Right lobe of liver (tissue), 4 donors: ENCODE data around the gene THOC7.

ENCODE experiments used
- CTCF ChIP-seq, 4 donors: fragments of 200-600 bp in 3 of 4; fragments of 450-650 bp in 1 of 4; IDR thresholded peaks; one replicate each; pipeline versions ENCODE4 v1.5.1 to v1.8.0; 2016 to 2022; ENCODE audit warnings: antibody characterized with exemption in 4 of 4, mild to moderate bottlenecking in 2 of 4
- POLR2A ChIP-seq: fragments of 450-650 bp; IDR thresholded peaks from one replicate; pipeline ENCODE4 v1.6.1; 2017; ENCODE audit warnings: antibody characterized with exemption, mild to moderate bottlenecking
- donor health status: DM: no; HTN: no; CAD: no.
- donor health status: DM: no; HTN: no; CAD: no.
- donor health status: DM: no; HTN: yes; CAD: no.

- TF ChIP-seq CTCF (IDR thresholded peaks at IDR 0.05) = no peak
- no peak for TF ChIP-seq POLR2A
Measured at GRCh38 chr3:63841704-63842103, 21.9 kb downstream of the THOC7 start.
